NOMO-1 treated with DMSO at 0.1 percent for 48 hours (cell line): ENCODE data around the gene EPN2.
"Not testable (repeated sequence)": the region's sequence is repeated elsewhere in the genome, so short reads cannot be mapped to it uniquely, and the experiment has no call there.

ENCODE experiments used
- DNase-seq: peaks from one replicate; lab custom pipeline; 2025; ENCODE audit not compliant: unreplicated experiment; lab: John Stamatoyannopoulos, UW

The EPN2 gene

DNA sequence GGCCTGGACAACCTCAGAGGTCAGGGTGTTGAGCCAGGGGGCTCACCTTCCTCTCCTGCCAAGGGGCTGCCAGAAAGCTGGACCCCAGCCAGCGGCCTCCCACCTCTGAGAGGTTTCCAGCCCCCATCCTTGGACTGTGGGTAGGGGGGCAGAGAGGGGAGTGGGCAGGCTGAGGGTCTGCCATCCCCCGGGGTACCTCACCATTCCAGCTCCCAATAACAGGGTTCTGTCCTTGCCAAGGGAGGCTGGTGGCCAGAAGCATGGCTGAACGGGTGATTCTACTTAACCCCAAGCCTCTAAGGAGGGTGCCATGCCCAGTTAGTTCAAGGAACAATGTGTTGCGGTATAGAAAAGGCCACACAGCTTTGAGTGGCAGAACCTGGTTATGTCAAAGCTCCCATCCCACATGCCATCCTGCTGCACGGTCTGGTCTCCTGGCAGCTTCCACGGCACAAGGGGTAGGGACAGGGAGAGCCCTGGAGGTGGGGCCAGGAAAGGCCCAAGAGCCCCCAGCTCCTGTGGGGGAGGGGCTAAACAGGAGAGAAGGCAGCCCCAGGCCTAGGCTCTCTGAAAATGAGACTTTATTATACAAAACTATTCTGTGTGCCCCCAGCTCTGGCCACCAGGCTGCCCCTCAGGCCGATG is 105.6 kb downstream of the EPN2 start:
- no peak for DNase-seq

DNA sequence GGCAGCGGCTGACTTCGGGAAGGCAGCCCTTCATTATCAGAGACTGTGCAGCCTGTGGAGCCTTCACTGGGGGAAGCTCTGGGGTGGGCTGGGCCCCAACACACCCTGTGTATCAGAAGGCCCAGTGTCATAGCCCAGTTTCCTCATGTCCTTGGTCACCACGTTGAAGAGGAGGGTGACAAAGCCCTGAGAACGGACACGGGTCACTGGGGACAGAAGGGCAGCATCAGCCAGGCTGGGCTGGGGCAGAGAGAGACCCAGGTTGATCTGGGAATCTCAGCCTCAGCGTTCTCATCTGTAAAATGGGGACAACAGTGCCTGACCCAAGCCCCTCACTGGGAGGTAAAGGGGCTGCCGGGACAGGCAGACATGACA is 106.1 kb downstream of the EPN2 start:
- DNase-seq: no peak

GRCh38 chr17:19343671-19344151 is 106.5 kb downstream of the EPN2 start:
- no peak for DNase-seq

DNA sequence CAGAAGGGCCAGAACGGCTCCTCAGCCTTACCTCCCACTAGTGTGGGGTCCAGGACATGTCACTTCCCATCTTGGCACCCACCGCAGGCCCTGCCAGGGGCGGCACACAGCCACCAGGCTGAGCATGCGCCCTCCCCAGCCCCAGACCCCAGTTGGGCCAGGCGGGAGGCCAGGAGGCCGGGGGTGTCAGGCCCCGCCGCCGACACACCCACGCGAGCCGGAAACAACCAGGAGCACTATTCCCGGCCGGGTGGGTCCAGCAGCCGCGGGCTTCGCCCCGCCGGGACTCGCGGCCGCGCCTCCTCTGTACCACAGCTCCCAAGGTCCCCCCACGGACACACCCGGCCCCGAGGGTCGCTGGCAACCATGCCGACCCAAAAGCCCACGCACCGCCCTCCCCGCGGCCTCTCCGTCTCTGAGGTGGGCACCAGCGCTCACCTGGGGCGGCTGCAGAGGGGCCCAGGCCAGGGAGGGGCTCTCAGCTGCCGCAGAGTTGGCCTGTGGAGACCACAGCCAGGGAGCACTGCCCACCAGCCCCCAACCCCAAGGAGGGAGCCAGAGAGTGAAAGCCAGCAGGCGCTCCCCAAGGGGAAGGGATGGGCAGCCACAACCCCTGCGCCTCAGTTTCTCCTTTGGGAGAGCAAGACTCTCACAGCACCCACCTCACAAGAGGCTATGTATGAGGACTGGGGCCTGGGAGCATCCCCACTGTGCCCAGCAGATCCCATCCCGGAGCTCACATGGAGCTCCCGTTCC is 107.3 kb downstream of the EPN2 start:
- no peak for DNase-seq

DNA sequence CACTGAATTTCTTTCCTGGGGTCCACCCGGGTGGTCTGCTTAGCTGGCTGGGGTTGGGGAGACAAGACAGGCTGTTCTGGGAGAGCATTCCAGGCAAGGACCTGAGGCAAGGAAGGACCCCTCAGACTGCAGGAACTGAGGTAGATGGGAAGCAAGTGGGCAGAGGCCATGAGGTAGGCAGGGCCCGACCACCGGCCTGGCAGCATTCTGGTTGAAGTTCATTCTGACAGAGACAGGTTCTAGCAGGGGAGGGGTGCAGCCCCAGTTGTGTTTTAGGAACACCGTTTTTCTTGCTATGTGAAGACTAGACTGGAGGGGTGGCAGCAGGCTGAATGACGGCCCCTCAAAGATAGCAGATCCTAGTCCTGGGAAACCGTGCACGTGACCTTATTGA is 107.9 kb downstream of the EPN2 start:
- DNase-seq: no peak

GRCh38 chr17:19345486-19346350 is 108.6 kb downstream of the EPN2 start:
- DNase-seq: no peak

- DNase-seq: no peak
Measured at GRCh38 chr17:19346351-19347255, 109.4 kb downstream of the EPN2 start.

GRCh38 chr17:19347323-19348080 is 110.3 kb downstream of the EPN2 start:
- no peak for DNase-seq

DNA sequence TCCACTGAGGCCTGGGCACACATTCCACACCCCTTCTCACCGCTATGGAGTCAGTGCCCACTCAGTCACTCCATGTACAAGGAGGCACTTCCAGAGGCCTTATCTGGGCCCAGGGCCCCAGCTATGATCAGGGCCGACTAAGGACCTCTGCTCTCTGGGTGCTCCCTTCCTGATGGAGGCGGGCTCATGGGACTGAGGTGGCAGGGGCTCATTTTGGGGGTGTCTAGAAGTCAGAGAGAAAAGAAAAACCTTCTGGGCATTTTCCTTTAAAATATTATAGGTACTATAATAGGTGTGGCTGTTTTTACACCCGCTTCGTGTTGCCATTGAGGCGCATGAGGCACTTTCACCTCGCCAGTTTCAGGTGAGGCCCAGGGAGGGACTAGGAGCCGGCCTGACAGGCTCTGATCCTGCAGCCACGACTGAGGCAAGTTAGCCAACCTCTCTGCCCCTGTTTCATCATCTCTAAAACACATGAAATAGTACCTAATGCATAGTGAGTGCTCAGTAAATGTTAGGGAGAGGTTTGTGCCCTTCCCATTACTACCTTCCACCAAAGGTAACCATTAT is 111.0 kb downstream of the EPN2 start:
- no peak for DNase-seq

DNA sequence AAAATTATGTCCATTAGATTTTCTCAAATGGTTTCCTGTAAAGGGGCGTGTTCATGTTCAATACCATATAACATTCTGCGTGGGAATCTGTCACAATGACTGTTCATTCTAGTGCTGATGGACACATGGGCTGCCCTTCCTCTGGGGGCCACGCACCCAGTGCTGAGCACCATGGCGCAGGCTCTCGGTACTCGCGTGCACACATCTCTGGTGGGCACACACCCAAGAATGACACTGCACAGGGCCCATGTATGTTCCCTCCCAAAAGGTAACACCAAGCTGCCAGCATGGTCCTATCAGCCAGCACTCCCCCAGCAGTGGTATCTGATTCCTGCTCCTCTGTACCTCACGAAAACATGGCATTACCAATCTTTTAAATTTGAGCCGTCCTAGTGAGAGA is 111.6 kb downstream of the EPN2 start:
- DNase-seq: no peak

DNA sequence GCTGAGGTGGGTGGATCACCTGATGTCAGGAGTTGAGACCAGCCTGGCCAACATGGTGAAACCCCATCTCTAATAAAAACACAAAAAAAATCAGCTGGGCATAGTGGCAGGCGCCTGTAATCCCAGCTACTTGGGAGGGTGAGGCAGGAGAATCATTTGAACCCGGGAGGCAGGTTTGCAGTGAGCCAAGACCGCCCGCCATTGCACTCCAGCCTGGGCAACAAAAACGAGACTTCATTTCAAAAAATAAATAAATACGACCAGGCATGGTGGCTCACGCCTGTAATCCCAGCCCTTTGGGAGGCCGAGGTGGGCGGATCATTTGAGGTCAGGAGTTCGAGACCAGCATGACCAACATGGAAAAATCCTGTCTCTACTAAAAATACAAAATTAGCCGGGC is 116.2 kb downstream of the EPN2 start:
- not testable (repeated sequence) for DNase-seq

GRCh38 chr17:19354748-19355147 is 117.6 kb downstream of the EPN2 start:
- no peak for DNase-seq

DNA sequence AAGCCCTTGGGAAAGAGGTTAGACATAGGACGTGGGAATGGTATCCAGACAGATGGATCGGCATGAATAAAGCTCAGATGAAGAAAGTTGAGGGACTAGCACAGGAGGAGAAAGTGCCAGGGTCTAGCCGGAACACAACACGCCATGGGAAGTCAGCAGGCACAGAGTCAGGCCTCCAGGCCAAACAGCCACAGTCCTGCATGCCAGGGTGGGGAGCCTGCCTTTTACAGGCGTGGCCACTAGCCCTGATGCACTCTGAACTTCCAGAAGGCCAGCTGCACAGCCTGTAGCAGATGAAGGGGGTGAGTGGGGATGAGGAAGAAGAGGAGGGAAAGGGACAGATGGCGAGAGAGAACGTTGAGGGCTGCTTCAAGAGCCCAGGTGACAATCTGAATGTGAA is 120.2 kb downstream of the EPN2 start:
- no peak for DNase-seq

- no peak for DNase-seq
Measured at GRCh38 chr17:19357761-19358160, 120.6 kb downstream of the EPN2 start.

GRCh38 chr17:19359151-19359550 is 122.0 kb downstream of the EPN2 start:
- DNase-seq: no peak

DNA sequence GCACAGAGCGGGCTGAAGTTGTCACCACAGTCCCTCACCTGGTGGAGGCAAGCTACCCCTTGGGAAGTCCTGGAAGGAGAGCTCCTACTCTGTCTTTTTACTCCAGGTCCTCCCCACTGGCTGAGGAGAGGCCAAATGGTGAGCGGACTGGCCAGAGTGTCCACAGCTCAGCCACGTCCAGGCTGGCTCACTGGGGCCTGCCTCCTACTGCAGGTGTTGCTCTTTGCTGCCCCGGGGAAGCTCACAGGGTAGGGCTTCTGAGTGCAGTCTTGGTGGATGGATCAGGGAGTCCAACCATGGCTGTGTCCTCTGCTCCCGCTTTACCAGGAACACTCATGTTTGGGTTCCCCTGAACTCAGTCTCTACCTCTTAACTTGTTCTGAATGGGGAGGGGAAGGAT is 122.7 kb downstream of the EPN2 start:
- DNase-seq: no peak

DNA sequence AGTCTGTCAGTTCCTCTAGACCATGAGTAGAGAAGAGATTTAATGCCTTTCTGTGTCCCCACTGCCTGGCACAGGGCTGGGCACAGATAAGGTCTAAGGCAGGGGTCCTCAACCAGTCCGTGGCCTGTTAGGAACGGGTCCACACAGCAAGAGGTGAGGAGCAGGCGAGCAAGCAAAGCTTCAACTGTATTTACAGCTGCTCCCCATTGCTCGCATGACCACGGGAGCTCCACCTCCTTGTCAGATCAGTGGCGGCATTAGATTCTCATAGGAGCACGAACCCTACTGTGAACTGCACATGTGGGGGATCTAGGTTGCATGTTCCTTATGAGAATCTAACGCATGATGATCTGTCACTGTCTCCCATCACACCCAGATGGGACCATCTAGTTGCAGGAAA is 123.6 kb downstream of the EPN2 start:
- DNase-seq: no peak

GRCh38 chr17:19361326-19361725 is 124.2 kb downstream of the EPN2 start:
- DNase-seq: no peak

DNA sequence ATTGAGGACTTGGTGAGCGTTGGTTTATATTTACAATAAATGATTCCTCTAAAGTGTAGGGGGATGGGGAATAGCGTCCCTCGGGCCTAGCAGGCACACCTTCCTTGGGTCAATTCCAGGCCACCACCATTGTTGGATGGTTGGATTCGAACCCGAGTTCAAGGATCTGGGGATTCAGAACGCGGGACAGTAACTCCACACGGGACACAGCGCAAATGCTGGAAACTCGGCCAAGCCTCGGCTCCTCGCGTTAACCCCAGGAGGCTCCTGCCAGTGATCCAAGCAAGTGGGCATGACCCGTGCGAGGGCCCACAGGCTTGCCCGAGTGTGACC is 124.7 kb downstream of the EPN2 start:
- no peak for DNase-seq
